GM19240 (cell line): ENCODE measurements around the gene PKM.
A peak's percentile ranks its signal among the peaks of the same experiment; 100 is the strongest.

Source experiments
- DNase-seq: peaks from one replicate; pipeline ENCODE4 v3.0.0; 2011; ENCODE audit warnings: low spot score; ENCODE audit not compliant: insufficient read length

Gene PKM

DNA sequence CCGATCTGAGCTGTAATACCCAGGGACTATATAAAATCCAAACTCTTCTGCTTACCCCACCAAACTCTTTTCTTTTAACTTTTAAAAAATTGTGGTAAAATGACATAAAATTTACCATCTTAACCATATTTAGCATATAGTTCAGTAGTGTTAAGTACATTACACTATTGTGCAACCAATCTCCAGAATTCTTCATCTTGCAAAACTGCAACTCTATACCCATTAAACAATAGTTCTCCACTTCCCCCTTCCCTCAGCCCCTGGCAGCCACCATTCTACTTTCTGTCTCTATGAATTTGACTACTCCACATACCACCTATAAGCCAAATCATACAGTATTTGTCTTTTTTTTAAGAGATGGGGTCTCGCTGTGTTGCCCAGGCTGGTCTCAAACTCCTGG lies 74.1 kb downstream of the PKM start:
- DNase-seq = no peak

DNA sequence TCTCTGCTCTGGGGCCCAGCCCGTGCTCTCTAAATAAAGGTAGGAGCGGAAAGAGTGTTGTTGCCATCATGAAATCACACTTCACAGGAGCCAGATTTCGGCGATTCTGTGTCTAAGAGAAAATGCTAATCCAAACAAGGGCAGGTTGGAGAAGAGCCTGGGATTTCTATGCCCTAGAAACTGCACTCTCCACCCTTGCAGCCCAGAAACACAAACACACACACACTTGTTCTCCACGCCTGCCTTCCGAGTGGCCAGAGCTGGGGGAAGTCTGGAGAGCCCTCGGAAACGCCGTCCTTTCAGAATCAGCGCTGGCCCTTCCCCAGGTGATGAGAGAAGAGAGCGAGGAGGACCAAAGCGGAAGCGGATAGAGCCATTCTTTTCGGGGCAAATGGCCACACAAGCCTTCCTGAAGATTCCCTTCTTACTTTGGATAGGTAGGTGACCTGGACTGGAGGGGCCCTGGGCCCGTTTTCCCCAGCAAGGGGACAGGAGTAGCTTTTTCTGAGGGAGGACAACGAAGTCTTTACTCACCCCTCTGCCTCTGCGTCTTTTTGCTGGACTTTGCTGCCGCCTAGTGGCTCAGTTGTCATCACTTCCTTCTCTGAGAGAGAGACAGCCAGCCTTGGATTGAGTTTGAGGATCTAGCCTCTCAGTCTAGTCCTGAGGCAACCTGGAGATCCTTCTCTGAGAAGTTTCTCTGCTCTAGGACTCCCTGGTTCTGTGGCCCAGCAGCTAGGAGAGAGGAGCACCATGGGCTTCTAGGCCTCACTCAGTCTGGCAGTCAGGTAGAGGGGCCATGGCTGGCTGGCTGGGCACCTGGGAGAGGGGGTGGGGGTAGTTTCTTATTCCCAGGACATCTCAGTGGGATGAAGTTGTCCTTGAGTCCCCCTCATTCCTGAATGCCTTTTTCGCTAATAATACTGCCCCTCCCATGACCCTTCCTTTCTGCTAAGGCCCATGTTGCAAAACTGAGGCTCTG lies 75.1 kb downstream of the PKM start:
- DNase-seq = peak; percentile 73

DNA sequence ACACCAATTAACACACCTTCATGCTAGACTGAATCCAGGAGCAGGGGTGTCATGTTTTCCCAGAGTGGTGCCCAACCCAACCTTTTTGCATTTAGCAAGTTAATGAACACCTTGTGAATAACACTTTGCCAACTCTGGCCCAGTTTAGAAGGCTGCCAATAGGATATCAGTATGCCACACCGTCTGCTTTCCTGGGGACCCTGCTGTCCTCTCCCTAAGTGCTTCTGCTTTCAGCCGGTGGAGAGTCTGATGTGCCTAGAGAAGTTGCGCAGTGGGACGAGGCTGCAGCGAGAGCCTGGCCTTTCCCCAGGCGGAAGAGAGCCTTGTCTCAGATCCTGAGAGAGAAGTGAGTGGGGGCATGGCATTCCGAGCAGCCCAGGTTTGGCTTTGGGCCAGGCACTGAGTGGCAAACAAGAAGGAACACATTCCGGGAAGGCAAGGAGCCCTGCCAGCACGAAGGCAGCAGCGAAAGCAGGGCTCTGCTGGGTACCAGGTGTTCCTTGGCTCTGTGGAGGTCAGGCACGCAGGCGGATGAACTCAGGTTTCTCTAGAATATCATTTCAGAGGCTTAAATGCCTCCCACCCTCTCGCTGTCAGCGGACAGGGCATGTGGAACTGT lies 75.9 kb downstream of the PKM start:
- no peak for DNase-seq

- DNase-seq = no peak
Observed at GRCh38 chr15:72154316-72154715, 76.7 kb downstream of the PKM start.

DNA sequence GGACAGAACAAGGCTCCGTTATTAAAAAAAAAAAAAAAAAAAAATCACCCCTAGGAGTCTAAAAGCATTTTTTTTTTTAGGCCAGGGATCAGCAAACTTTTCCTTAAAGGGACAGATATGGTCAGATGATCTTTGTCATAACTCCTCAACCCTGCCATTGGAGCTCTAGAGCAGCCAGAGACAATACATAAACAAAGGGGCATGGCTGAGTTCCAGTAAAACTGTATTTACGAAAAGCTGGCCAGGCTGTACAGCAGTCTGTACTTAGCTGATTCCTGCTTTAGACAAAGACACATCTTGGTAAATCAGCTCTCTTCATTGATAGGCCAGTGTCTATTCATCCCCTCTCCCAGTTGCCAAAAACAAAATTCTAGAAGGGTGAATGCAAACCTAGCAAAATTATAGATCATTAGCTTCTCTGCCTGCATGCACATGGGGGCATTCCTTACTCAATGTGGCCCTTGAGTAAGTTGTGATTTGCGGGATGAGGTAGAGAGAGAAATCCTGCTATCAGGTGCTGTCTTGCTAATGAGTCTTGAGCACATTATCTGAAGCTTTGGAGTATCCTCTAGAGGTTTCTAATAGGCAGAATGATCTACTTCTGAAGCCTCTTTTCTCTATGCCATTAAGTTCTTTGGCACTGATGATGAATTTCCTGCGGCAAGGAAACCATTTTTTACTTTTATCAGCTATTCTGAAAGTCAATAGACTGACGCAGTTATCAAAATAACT lies 77.6 kb downstream of the PKM start:
- DNase-seq = no peak
